Measurements from ENCODE around the gene IL4R. TPM values are rescaled to one million over a fixed set of nuclear protein-coding genes. Genes with fewer than 3 reads are reported as not detected.

The IL4R gene
- total and polyA plus RNA-seq, 2 of the 8 experiments (the other 6 are each of a cell fraction or from before 2014, with no cell fraction given): 29.1 to 29.4 TPM

GRCh38 chr16:27316038-27316680 is 2.4 kb downstream of the IL4R start:
- Histone ChIP-seq H3K14ac (ENCODE audit: insufficient read length) (no peak overlapping the region), H2BK20ac (ENCODE audit: low read length) (no peak overlapping the region), H2BK15ac (ENCODE audit: low read length) (no peak overlapping the region), H3K23ac (ENCODE audit: insufficient read length) (no peak overlapping the region), H3K9ac (replicated peaks in 1 of 4; ENCODE audit: extremely low read depth in 1 of 4, low read depth in 3 of 4, low read length in 3 of 4) (no peak overlapping the region), H3K4me3 (ENCODE audit: extremely low read depth in 1 of 4, insufficient read depth in 2 of 4, low read depth in 3 of 4, low read length in 4 of 4) (no peak overlapping the region), H4K5ac (ENCODE audit: insufficient read length, low read depth, low read length) (no peak overlapping the region), H3K4me1 (replicated peaks in 1 of 4; ENCODE audit: control insufficient read depth in 3 of 4, insufficient read depth in 4 of 4, low read length in 3 of 4) (peaks cover 8 to 20% (median 10%) of the 10 kb centered on the region in 4 experiments), H3K23me2 (ENCODE audit: low read depth, low read length) (peaks cover 10% of the 10 kb centered on the region; the same call in 1 of the 2 replicates), H2BK120ac (replicated peaks; ENCODE audit: low read depth, low read length) (no peak overlapping the region), H4K8ac (ENCODE audit: extremely low read depth, insufficient read depth, low read length) (no peak overlapping the region), H2AK5ac (ENCODE audit: low read depth, low read length) (no peak overlapping the region), H4K91ac (replicated peaks; ENCODE audit: insufficient read length, low read length) (no peak overlapping the region), H3K36me3 (ENCODE audit: control insufficient read depth in 2 of 4, insufficient read depth in 4 of 4, low read length in 3 of 4) (no peaks in the 10 kb centered on the region), H3K79me2 (ENCODE audit: control insufficient read depth in 1 of 2, insufficient read depth in 2 of 2, low read length in 2 of 2) (peaks cover 0 to 43% of the 10 kb centered on the region in 2 experiments; a peak in 3 of 4 replicates), H3K18ac (ENCODE audit: extremely low read depth, low read length) (no peak overlapping the region), H3K79me1 (ENCODE audit: low read depth, low read length) (peaks cover 15% of the 10 kb centered on the region), H3K4ac (replicated peaks; ENCODE audit: insufficient read length, low read depth, low read length) (no peak overlapping the region), H3K27me3 (replicated peaks in 1 of 4; ENCODE audit: control insufficient read depth in 3 of 4, extremely low read depth in 1 of 4, insufficient read depth in 3 of 4, low read length in 3 of 4) (peaks cover 0 to 3% (median 2%) of the 10 kb centered on the region in 4 experiments; a peak in 3 of 7 replicates), H3K4me2 (ENCODE audit: insufficient read depth in 1 of 2, low read depth in 2 of 2, low read length in 2 of 2) (no peak overlapping the region; a peak in 1 of 4 replicates), H2BK5ac (ENCODE audit: low read depth, low read length) (no peak overlapping the region), H3K27ac (ENCODE audit: low read depth, low read length) (no peak overlapping the region), H2AFZ (ENCODE audit: low read length) (no peak overlapping the region), H2BK12ac (ENCODE audit: low read depth, low read length) (no peak overlapping the region), H4K20me1 (replicated peaks in 1 of 2; ENCODE audit: control insufficient read depth in 1 of 2, insufficient read depth in 2 of 2, low read length in 2 of 2) (peaks cover 4 to 5% of the 10 kb centered on the region in 2 experiments), H3K9me3 (ENCODE audit: insufficient read depth in 2 of 2, low read depth in 1 of 2, low read length in 1 of 2) (no peaks in the 10 kb centered on the region), H3K56ac (replicated peaks; ENCODE audit: insufficient read length, low read depth, low read length) (no peak overlapping the region)
- ChIA-PET POLR2A (ENCODE audit: partially characterized antibody) (interaction anchor here (1.2 kb wide), 1 partner anchor 9 kb away, joined by 3 read pairs; no protein-coding TSS in a partner anchor), CTCF (ENCODE audit: partially characterized antibody) (interaction anchor here (1.0 to 3.9 kb wide), 6 partner anchors 19 to 92 kb away, joined by 3 to 22 read pairs (median 6); no protein-coding TSS in a partner anchor)
- WGBS, 2 experiments (ENCODE audit: extremely low coverage in 1 of 2, insufficient coverage in 1 of 2, insufficient read length in 1 of 2, insufficient replicate concordance in 2 of 2, low coverage in 1 of 2, low lambda C conversion rate in 2 of 2, missing lambda C conversion rate in 1 of 2): 89% methylated on average over 7 of the region's 8 CpGs; no CpG with 5 or more reads in 1 of the 2 experiments
- FAIRE-seq (no peak), DNase-seq (ENCODE audit: low read depth in 1 of 2, low spot score in 2 of 2) (no peak)
- no peak for TF ChIP-seq BCL11A (IDR thresholded peaks at IDR 0.05; ENCODE audit: low read depth in 2 of 2, low read length in 2 of 2)
- TF ChIP-seq RNF2 (IDR thresholded peaks at IDR 0.05; ENCODE audit: borderline replicate concordance, low read depth, low read length, missing control alignments, poor library complexity, severe bottlenecking): no peak
- no peak for TF ChIP-seq ATF2 (IDR thresholded peaks at IDR 0.05; ENCODE audit: low read length)
- no peak for TF ChIP-seq CEBPB (IDR thresholded peaks at IDR 0.05; ENCODE audit: low read depth, low read length)

Data from H1 (cell line).